Measurements from ENCODE around the gene BMERB1.

BMERB1 gene

DNA sequence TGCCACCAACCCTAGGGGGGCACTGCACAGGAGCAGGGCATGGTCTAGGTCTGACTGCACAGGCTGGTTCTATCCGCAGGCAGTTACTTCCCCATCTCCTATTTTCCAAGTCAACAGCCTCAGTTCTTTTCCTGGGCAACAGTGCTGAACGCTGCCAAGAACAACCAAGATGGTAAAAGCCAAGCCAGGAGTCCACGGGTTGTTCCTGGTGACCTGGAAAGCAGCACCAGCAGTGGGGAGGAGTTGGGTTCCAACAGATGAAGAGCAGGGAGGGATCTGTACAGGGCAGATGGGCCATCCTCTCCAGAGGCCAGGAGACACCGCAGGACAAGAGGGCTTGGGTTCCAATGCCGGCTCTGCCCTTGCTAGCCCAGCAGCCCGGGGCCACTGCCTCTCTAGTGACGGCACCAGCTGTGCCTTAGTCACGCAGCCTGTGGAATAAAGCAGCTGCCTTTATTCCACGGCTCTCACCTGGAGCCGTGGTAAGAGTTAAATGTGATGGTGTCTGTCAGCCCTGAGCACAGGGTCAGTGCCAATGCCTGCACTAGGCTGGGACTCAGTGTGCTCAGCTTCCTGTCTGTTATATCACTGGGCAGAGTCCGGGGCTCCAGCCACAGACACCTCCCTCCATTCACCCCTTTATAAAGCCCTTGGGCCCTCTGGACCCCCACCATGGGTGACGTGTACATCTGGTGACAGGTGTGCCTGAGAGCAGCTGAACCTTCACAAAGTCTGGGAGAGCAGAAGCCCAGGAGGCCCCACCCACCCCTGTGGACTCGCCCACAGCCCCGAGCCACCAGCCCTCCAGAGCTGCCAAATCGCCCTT is 163.6 kb downstream of the BMERB1 start:
- H3K36me3 ChIP-seq: peaks cover 94% of the 10 kb centered on the region
- no peak overlapping the region for H3K9ac ChIP-seq
- no peak overlapping the region for H3K27ac ChIP-seq
- peaks cover 4% of the 10 kb centered on the region for H3K4me1 ChIP-seq
- H3K4me3 ChIP-seq: no peak overlapping the region
- no peak for TF ChIP-seq Cebpa-rat (IDR thresholded peaks at IDR 0.05)
- peaks cover 18% of the 10 kb centered on the region; the same call in 1 of the 2 replicates for H4K20me1 ChIP-seq
- no peaks in the 10 kb centered on the region for H3K9me3 ChIP-seq
- H3K27me3 ChIP-seq: no peaks in the 10 kb centered on the region
- H3K4me2 ChIP-seq: no peak overlapping the region

- H3K4me2 ChIP-seq: no peak overlapping the region
- no peaks in the 10 kb centered on the region for H3K4me1 ChIP-seq
- no peak for TF ChIP-seq Cebpa-rat (IDR thresholded peaks at IDR 0.05)
- no peaks in the 10 kb centered on the region for H3K27me3 ChIP-seq
- H3K27ac ChIP-seq: no peak overlapping the region
- H4K20me1 ChIP-seq: peaks cover 18% of the 10 kb centered on the region; the same call in 1 of the 2 replicates
- peaks cover 100% of the 10 kb centered on the region for H3K36me3 ChIP-seq
- no peak overlapping the region for H3K4me3 ChIP-seq
- H3K9me3 ChIP-seq: no peaks in the 10 kb centered on the region
- H3K9ac ChIP-seq: no peak overlapping the region
Observed at GRCh38 chr16:15598648-15599190, 164.3 kb downstream of the BMERB1 start.

DNA sequence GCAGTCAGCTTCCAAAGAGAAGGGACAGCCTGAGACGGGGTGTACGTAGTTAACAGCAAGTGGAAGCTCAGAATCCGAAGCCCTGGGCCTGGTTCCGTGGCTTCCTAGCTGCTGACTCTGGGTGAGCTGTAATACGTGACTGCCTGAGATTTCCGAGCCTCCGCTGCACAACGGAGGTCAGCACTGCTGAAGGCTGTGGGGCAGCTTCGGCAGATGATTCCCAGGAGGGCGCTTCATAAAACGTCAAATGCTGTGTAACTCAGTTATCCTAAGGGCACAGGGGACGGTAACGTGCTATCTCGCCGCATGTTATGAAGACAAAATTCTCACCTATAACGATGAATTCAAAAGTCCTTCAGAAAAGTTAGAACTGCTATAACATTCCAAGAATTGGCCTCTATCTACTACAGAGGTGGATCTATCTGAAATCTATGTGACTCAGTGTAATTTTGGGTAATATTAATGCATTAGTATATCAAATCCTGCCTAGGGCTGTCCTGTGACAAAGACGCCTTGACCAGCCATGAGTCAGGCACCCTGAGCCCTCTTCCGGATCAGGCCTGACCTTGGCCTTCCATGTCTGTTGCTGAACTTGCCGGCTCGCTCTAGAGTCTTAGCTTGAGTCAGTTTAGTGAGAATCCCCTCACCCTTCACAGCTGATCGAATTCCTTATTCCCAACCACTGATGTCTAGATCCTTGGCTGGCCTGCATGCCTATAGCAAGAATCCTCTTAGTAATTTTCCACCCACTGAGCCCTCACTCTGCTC is 165.1 kb downstream of the BMERB1 start:
- no peak for TF ChIP-seq Cebpa-rat (IDR thresholded peaks at IDR 0.05)
- Histone ChIP-seq H3K27ac (no peak overlapping the region), H3K27me3 (no peaks in the 10 kb centered on the region), H3K4me3 (no peak overlapping the region), H3K4me2 (no peak overlapping the region), H3K36me3 (peaks cover 100% of the 10 kb centered on the region), H4K20me1 (peaks cover 18% of the 10 kb centered on the region; the same call in 1 of the 2 replicates), H3K4me1 (no peaks in the 10 kb centered on the region), H3K9ac (no peak overlapping the region), H3K9me3 (no peaks in the 10 kb centered on the region)

DNA sequence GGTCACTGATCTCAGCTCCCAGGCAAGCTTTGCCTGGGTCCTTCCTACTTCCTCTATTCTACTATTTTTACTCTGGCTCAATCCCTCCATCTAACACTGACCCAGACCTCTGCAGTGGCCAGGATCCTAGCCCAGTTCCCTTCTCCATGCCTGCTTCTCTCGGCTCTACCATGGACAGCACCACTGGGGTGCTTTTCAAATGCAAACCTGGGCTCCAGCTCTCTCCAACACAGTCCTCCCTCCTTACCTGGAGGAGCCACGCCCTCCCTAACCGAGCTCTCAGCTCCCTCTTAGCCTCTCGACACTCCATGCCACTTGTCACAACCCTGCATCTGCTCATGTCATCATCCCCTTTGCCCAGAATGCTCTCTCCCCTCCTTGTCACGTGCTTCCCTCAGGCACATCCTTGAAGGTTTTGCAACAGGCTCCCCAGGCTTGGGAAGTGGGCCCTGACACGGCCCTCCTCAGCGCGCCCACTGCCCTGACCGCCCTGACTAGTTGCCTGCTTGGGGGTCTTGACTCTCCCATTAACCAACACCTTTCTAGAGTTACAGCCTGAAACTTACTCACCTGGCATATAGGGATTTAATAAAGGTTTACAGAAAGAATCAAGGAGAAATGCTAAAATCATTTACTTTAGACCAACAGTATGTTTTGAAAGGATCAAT is 167.0 kb downstream of the BMERB1 start:
- TF ChIP-seq Cebpa-rat (IDR thresholded peaks at IDR 0.05): no peak
- Histone ChIP-seq H3K4me3 (no peak overlapping the region), H3K4me2 (no peak overlapping the region), H4K20me1 (peaks cover 33% of the 10 kb centered on the region), H3K27ac (no peak overlapping the region), H3K4me1 (no peaks in the 10 kb centered on the region), H3K9ac (no peak overlapping the region), H3K27me3 (no peaks in the 10 kb centered on the region), H3K36me3 (peaks cover 100% of the 10 kb centered on the region), H3K9me3 (no peaks in the 10 kb centered on the region)

DNA sequence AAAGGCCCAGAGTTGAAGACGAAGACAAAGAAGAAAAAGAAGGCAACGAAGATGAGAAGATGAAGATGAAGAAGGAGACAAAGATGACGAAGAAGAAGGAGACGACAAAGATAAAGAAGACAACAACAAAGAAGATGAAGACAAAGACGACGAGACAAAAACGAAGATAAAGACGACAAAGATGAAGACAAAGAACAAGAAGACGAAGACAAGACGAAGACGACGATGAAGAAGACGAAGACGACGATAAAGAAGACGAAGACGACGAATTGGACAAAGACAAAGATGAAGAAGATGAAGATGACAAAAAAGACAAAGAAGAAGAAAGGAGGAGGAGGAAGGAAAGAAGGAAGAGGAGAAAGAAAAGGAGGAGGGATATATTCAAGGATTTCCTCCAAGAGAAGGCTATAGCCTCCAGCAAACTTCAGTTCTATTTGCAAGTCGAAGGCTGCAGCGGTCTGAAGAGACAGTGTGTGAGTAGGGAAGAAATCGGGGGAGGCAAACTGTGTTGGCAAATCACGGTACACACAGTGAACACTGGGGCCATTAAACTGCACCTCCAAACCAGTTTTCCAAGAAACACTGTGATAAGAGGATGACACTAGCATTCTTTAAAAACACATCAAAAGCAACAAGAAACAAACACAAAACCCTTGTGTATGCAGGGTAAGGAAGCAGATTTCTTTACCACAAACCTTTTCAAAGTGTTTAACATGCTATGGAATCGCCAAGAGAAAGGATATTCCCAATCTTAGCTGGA is 168.1 kb downstream of the BMERB1 start:
- TF ChIP-seq Cebpa-rat (IDR thresholded peaks at IDR 0.05): no peak
- Histone ChIP-seq H3K27ac (no peak overlapping the region), H3K4me3 (no peak overlapping the region), H3K9me3 (no peaks in the 10 kb centered on the region), H3K4me2 (no peak overlapping the region), H3K4me1 (no peaks in the 10 kb centered on the region), H3K27me3 (no peaks in the 10 kb centered on the region), H3K9ac (no peak overlapping the region), H4K20me1 (peaks cover 40% of the 10 kb centered on the region), H3K36me3 (peaks cover 100% of the 10 kb centered on the region)

DNA sequence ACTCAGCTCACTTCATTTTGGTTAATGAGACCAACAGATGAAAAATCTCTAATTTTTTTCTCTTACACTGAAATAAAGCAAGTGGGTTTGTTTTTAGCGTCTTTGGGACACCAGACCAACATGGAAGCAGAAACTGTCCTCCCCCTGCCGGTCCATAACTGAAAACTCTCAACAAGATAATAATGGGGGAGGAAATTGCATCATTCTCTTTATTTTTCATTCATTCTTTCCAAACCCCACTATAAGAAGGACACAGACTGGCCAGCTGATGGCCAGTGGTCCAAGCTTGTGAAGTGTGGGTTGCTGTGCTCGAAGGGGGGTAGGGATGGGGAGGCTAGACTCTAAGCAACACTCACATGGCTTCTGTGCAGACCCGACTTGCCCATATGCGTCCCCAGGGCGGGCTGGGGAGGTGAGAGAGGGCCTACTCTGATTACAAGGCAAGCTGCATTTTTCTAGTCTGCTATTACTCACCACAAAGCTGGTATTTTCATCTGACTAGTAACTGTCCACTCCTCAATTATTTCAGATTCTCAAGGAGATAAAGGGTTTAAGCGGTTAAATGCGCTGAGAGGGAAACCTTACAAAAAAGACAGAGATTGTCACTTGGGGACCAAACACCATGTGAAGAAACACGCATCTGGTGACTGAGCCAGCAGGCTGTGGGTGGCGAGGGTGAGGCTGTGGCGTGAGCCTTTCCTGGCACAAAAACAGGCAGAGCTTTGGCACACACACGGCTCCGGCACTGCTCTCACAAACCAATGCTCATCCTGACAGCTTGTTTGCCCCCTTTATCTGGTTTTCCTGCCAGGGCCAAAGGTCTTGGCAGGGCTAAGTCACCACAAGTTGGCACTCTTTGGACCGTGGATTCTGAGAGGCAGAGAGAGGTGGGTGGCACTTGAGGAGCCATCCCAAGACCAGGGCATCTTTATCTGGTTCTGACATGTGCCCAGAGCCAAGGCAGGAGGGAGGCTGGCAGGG is 170.4 kb downstream of the BMERB1 start:
- no peaks in the 10 kb centered on the region for H3K9me3 ChIP-seq
- H3K27ac ChIP-seq: no peak overlapping the region
- no peak for TF ChIP-seq Cebpa-rat (IDR thresholded peaks at IDR 0.05)
- H3K36me3 ChIP-seq: peaks cover 100% of the 10 kb centered on the region
- H3K4me2 ChIP-seq: no peak overlapping the region
- H4K20me1 ChIP-seq: peaks cover 40% of the 10 kb centered on the region
- no peaks in the 10 kb centered on the region for H3K27me3 ChIP-seq
- H3K4me3 ChIP-seq: no peak overlapping the region
- no peak overlapping the region for H3K9ac ChIP-seq
- no peaks in the 10 kb centered on the region for H3K4me1 ChIP-seq

- H3K4me3 ChIP-seq: no peak overlapping the region
- no peaks in the 10 kb centered on the region for H3K9me3 ChIP-seq
- H3K27ac ChIP-seq: no peak overlapping the region
- no peaks in the 10 kb centered on the region for H3K4me1 ChIP-seq
- no peak for TF ChIP-seq Cebpa-rat (IDR thresholded peaks at IDR 0.05)
- H3K27me3 ChIP-seq: no peaks in the 10 kb centered on the region
- peaks cover 100% of the 10 kb centered on the region for H3K36me3 ChIP-seq
- no peak overlapping the region for H3K9ac ChIP-seq
- peaks cover 35% of the 10 kb centered on the region for H4K20me1 ChIP-seq
- H3K4me2 ChIP-seq: no peak overlapping the region
Observed at GRCh38 chr16:15605839-15606517, 171.6 kb downstream of the BMERB1 start.
